GM12801 (cell line): ENCODE measurements around the gene ATPAF1.

Experiments used
- TF ChIP-seq, protein P1 (sequence below): IDR thresholded peaks from one replicate; pipeline ENCODE4 v1.5.1; 2011; ENCODE audit warnings: control low read depth; ENCODE audit not compliant: insufficient read length; ENCODE audit errors: extremely low read depth

ATPAF1 gene

DNA sequence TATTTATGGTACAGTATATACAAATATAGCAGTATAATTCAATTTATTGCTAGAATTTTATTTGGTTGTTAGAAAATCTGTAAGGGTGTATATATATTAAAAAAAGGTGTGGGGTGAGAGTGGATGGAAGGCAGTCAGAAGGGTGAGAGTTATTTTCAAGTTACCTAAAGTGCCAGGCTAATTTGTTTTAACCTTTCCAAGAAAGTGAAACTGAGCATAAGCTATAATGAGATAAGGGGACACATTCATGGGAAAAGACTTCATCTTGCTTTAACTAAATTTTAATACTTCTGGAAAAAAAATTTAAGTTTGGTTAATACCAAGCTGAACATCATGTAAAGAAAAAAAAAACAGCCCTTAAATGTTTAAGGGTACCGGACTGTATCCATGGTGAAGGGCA lies 8.4 kb upstream of the ATPAF1 start:
- TF ChIP-seq, protein P1, sequence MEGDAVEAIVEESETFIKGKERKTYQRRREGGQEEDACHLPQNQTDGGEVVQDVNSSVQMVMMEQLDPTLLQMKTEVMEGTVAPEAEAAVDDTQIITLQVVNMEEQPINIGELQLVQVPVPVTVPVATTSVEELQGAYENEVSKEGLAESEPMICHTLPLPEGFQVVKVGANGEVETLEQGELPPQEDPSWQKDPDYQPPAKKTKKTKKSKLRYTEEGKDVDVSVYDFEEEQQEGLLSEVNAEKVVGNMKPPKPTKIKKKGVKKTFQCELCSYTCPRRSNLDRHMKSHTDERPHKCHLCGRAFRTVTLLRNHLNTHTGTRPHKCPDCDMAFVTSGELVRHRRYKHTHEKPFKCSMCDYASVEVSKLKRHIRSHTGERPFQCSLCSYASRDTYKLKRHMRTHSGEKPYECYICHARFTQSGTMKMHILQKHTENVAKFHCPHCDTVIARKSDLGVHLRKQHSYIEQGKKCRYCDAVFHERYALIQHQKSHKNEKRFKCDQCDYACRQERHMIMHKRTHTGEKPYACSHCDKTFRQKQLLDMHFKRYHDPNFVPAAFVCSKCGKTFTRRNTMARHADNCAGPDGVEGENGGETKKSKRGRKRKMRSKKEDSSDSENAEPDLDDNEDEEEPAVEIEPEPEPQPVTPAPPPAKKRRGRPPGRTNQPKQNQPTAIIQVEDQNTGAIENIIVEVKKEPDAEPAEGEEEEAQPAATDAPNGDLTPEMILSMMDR = no peak

DNA sequence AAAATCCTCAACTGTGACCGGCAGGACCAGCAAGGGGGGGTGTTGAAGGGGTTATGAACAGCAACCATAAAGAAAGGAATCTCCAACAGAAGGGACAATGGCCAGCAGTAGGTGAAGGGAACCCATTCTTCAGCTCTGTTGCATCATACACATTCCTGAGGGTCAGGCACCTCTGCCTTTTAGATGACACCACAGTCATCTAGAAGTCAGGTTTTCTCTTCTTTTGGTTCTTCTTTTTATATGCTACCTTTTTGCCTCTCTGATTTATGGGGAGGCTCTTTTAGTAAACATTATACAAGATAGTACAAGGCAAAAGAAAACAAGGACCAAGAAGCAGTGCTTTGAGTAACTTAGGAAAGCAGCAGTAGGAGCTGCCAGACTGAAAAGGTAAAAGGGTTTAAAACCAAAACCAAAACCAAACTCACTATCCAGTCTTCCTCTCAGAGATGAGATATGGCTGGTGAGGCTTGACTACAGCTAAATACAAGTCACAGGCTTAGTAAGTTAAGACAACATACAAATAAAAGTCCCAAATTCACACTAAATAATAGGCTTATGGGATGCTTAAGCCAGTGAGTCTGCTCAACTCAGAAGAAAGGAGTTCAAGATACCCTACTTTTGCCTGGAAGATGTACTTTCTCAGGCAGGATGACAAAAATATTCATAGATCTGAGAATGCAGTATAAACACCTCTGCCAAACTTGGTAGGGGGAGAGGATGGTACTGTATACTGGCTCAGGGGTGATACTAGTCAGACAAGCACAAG lies 7.6 kb upstream of the ATPAF1 start:
- TF ChIP-seq, protein P1 = no peak

GRCh38 chr1:46673749-46674182 lies 5.6 kb upstream of the ATPAF1 start:
- TF ChIP-seq, protein P1 = no peak

- TF ChIP-seq, protein P1 = no peak
Observed at GRCh38 chr1:46672696-46673095, 4.5 kb upstream of the ATPAF1 start.

DNA sequence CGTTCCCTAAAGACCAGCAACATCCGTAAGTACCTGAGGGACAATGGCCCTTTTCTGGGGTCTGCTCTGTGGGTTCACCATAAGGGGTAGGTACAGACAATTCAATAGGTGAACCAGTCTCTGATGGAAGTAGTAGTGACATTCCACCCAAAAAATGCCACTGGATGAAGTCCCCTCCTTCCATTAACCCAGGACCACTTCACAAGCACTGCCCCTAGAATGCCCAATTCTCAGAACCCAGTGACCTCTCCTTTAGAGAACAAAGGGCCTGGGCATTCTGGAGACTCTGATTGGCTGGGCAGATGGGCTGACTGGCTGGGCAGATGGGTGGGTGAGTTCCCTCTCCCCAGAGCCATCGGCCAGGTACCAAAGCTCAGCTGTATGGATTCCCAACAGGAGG lies 3.4 kb upstream of the ATPAF1 start, which contains the start of gene TEX38:
TEX38 (plus strand) TSS at position 301 of the 400 bp plus-strand sequence; CDS start at position 382, 81 bp downstream.
- TF ChIP-seq, protein P1 = no peak

GRCh38 chr1:46670134-46670533 lies 2.0 kb upstream of the ATPAF1 start:
- TF ChIP-seq, protein P1 = no peak

GRCh38 chr1:46665983-46666382 lies 2.2 kb downstream of the ATPAF1 start:
- TF ChIP-seq, protein P1 = no peak
